H1 (cell line): ENCODE results near the gene ATOH8.

Experiments used
- CBX8 ChIP-seq: fragments of 300-800, 300-1000 bp; sonication (generic); IDR thresholded peaks from 2 replicates; pipeline ENCODE4 v1.7.1; 2016; ENCODE audit warnings: low read depth, low read length, borderline replicate concordance
- EZH2 ChIP-seq: fragments of 200-600 bp; sonication (generic); IDR thresholded peaks from 2 replicates; pipeline ENCODE4 v1.7.1; 2012; ENCODE audit warnings: low read depth, mild to moderate bottlenecking, moderate library complexity, low read length, inconsistent platforms; ENCODE audit not compliant: severe bottlenecking
- KDM1A ChIP-seq: fragments of 200-600, 300-600 bp; sonication (generic); IDR thresholded peaks from 2 replicates; pipeline ENCODE4 v1.7.1; 2016; ENCODE audit warnings: mild to moderate bottlenecking, low read length, borderline replicate concordance
- POLR2A ChIP-seq, 2 experiments: IDR thresholded peaks; 1 replicate in 1 of 2; 2 replicates in 1 of 2; pipeline ENCODE4 v1.6.1; 2011; ENCODE audit warnings: low read depth in 2 of 2, low read length in 2 of 2, mild to moderate bottlenecking in 2 of 2; ENCODE audit errors: control extremely low read depth in 1 of 2
- SIN3A ChIP-seq, 2 experiments: IDR thresholded peaks in 1 of 2; conservative IDR thresholded peaks in 1 of 2; 2 replicates each; pipeline ENCODE4 v1.6.1; 2011 to 2012; ENCODE audit warnings: low read length in 2 of 2, improper control_type of control experiment in 1 of 2, low read depth in 1 of 2, mild to moderate bottlenecking in 1 of 2
- ZNF274 ChIP-seq: IDR thresholded peaks from 2 replicates; pipeline ENCODE4 v1.7.0; 2012; ENCODE audit warnings: low read length, borderline replicate concordance; ENCODE audit errors: extremely low read depth

DNA sequence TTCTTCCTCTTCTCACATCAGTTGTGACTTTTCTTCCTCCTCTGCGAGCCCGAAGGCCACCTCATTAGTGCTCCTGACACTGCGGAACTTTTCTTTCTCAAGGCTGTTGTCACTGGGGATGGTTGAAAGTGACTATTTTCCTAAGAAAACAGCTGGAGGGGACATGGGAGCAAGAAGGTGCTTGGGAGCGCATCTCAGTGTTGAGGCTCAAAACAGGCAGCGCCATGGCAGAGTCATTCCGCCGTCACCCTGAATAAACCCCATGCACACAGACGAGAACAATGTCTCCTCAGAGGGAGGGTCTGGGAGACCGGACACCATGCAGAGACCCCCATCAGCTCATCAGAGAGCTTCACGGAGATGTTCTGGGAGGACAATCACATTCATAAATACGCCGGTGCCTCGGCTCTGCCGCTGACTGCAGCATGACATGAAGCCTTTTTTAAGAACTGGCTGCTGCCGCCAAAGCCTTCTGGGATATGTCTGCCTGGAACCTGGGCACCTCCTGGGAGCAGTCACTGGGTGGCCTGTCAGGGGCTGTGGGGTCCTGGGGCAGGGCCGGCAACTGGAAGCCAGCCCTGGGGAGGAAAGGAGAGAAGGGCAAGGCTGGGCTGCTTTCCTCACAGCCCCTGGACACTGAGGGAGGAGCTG lies 19.2 kb downstream of the ATOH8 start:
- TF ChIP-seq ZNF274 (no peak), SIN3A (conservative IDR thresholded peaks at IDR 0.05 in 1 of 2, IDR thresholded peaks at IDR 0.05 in 1 of 2; ENCODE audit: low read depth in 1 of 2, low read length in 2 of 2) (no peak), KDM1A (no peak), POLR2A (IDR thresholded peaks at IDR 0.05; ENCODE audit: control extremely low read depth in 1 of 2, low read depth in 2 of 2, low read length in 2 of 2) (no peak), CBX8 (no peak), EZH2 (no peak)
